Endothelial cell of umbilical vein (primary cell): ENCODE data around the gene LTA4H. TPM values are rescaled to one million over a fixed set of nuclear protein-coding genes. Genes with fewer than 3 reads are reported as not detected.

Experiments
- BruUV-seq: library from RNA; stranded (reverse); fragments of 400-500 nt; replicated peaks from 2 replicates; lab custom pipeline; 2021; lab: Mats Ljungman, UMichigan
- CTCF ChIA-PET: fragments of 300-600, 350-600 bp; sonication (Branson Sonifier 250); formaldehyde crosslinking; loops from one replicate; lab custom pipeline; 2021; ENCODE audit warnings: antibody characterized with exemption, inconsistent platforms; lab: Charles Lee
- POLR2A ChIA-PET: fragments of 300-600, 350-600 bp; sonication (Branson Sonifier 250); formaldehyde crosslinking; loops from one replicate; lab custom pipeline; 2021; ENCODE audit warnings: antibody characterized with exemption, inconsistent platforms; lab: Charles Lee
- DNase-seq: peaks from one replicate; pipeline ENCODE4 v3.0.0-alpha.2; 2011; ENCODE audit warnings: low read depth, low spot score
- FAIRE-seq: peaks from 2 replicates; lab custom pipeline; 2011; peaks lifted over from hg19 to GRCh38; lab: Jason Lieb, UNC
- H2AFZ ChIP-seq: 2 replicates; pipeline ENCODE4 v1.6.0; 2012; ENCODE audit warnings: low read depth, low read length, control low read depth, inconsistent platforms
- H3K27ac ChIP-seq: 2 replicates; pipeline ENCODE4 v1.5.1; 2011; ENCODE audit warnings: low read depth, mild to moderate bottlenecking, control low read depth, low read length, moderate library complexity; ENCODE audit not compliant: insufficient read depth
- H3K27me3 ChIP-seq, 2 experiments: 2 replicates each; pipeline versions ENCODE4 v1.6.0 to v1.6.1; 2011; ENCODE audit warnings: low read length in 2 of 2, mixed read lengths in 1 of 2; ENCODE audit not compliant: control insufficient read depth in 2 of 2, insufficient read depth in 2 of 2
- H3K36me3 ChIP-seq, 2 experiments: 2 replicates in 1 of 2; 3 replicates in 1 of 2; pipeline ENCODE4 v1.5.1; 2011; ENCODE audit warnings: low read length in 2 of 2, mild to moderate bottlenecking in 1 of 2, moderate library complexity in 1 of 2; ENCODE audit not compliant: control insufficient read depth in 2 of 2, insufficient read depth in 2 of 2; ENCODE audit errors: extremely low read depth in 1 of 2
- H3K4me1 ChIP-seq: 3 replicates; pipeline ENCODE4 v1.5.1; 2011; ENCODE audit warnings: mild to moderate bottlenecking, low read length; ENCODE audit not compliant: control insufficient read depth, insufficient read depth; ENCODE audit errors: extremely low read depth
- H3K4me2 ChIP-seq: 2 replicates; pipeline ENCODE4 v1.6.1; 2011; ENCODE audit warnings: low read length, control low read depth, mixed read lengths; ENCODE audit not compliant: insufficient read depth
- H3K4me3 ChIP-seq, 3 experiments: fragments of 200-600 bp in 1 of 3; sonication (generic), shearing (Covaris generic) in 1 of 3; replicated peaks in 1 of 3; 2 replicates each; pipeline ENCODE4 v1.5.1; 2011 to 2016; ENCODE audit warnings: control low read depth in 3 of 3, low read length in 3 of 3, mild to moderate bottlenecking in 2 of 3, inconsistent platforms in 1 of 3, low read depth in 1 of 3, moderate library complexity in 1 of 3; ENCODE audit not compliant: insufficient read depth in 1 of 3
- H3K79me2 ChIP-seq: 2 replicates; pipeline ENCODE4 v1.6.0; 2012; ENCODE audit warnings: low read length, inconsistent platforms; ENCODE audit not compliant: control insufficient read depth, insufficient read depth
- H3K9ac ChIP-seq: replicated peaks from 2 replicates; pipeline ENCODE3; 2011; ENCODE audit warnings: low read length, control low read depth; ENCODE audit not compliant: insufficient read depth; ENCODE audit errors: extremely low read depth
- H3K9me1 ChIP-seq: replicated peaks from 3 replicates; pipeline ENCODE4 v1.6.0; 2011; ENCODE audit warnings: mild to moderate bottlenecking, low read length; ENCODE audit not compliant: control insufficient read depth, insufficient read depth; ENCODE audit errors: extremely low read depth
- H3K9me3 ChIP-seq: replicated peaks from 2 replicates; pipeline ENCODE4 v1.5.1; 2012; ENCODE audit warnings: low read length, inconsistent platforms; ENCODE audit not compliant: control insufficient read depth, insufficient read depth
- H4K20me1 ChIP-seq: replicated peaks from 2 replicates; pipeline ENCODE3; 2011; ENCODE audit warnings: mild to moderate bottlenecking, low read length; ENCODE audit not compliant: control insufficient read depth, insufficient read depth; ENCODE audit errors: extremely low read depth
- EZH2 ChIP-seq: IDR thresholded peaks from 2 replicates; pipeline ENCODE4 v1.6.1; 2012; ENCODE audit warnings: borderline replicate concordance, low read depth, mild to moderate bottlenecking, moderate library complexity, low read length, inconsistent platforms; ENCODE audit not compliant: severe bottlenecking
- FOS ChIP-seq: IDR thresholded peaks from 2 replicates; pipeline ENCODE4 v1.6.1; 2011; ENCODE audit warnings: mild to moderate bottlenecking, low read length, moderate library complexity, borderline replicate concordance; ENCODE audit not compliant: insufficient read depth
- GATA2 ChIP-seq: IDR thresholded peaks from 2 replicates; pipeline ENCODE4 v1.7.0; 2011; ENCODE audit warnings: low read depth, mild to moderate bottlenecking, moderate library complexity, mixed read lengths, low read length; ENCODE audit not compliant: insufficient read length, insufficient read depth
- JUN ChIP-seq: IDR thresholded peaks from 2 replicates; pipeline ENCODE4 v1.6.1; 2011; ENCODE audit warnings: borderline replicate concordance, low read depth; ENCODE audit not compliant: insufficient read length, insufficient read depth
- MYC ChIP-seq: IDR thresholded peaks from one replicate; pipeline ENCODE4 v1.6.1; 2011; ENCODE audit warnings: mild to moderate bottlenecking, low read depth, low read length
- POLR2A ChIP-seq: IDR thresholded peaks from 2 replicates; pipeline ENCODE4 v1.6.1; 2012; ENCODE audit warnings: low read depth, mild to moderate bottlenecking, control low read depth, low read length
- POLR2AphosphoS5 ChIP-seq: IDR thresholded peaks from 2 replicates; pipeline ENCODE4 v1.6.1; 2012; ENCODE audit warnings: low read depth, mild to moderate bottlenecking, control low read depth, low read length, moderate library complexity; ENCODE audit not compliant: insufficient read depth
- dilution Hi-C: fragments of 300-500 bp; cut with MboI; formaldehyde crosslinking; loops from one replicate; pipeline ENCODE4 v1.15.0; 2019; ENCODE audit warnings: low sequenced_read_pairs; ENCODE audit not compliant: extremely low pct_ligation_motif_present
- intact Hi-C: fragments of 100-400 bp; cut with micrococcal nuclease; formaldehyde crosslinking; loops from one replicate; pipeline ENCODE4 v1.10.0; 2022
- polyA plus RNA-seq, 4 experiments: library from polyadenylated mRNA; depleted of rRNA in 3 of 4; stranded (reverse) in 3 of 4; unstranded in 1 of 4; fragments of >200 nt; gene quantifications; 2 replicates each; pipeline versions ENCODE4 v1.2.1 to v1.2.3, GENCODE V29; 2011 to 2012; ENCODE audit warnings: missing spikeins in 1 of 4
- total RNA-seq: library from RNA; stranded (reverse); gene quantifications from 2 replicates; pipeline ENCODE4 v1.2.3, GENCODE V29; 2021
- TF ChIP-seq, protein P1 (sequence below), 2 donors: IDR thresholded peaks; 1 replicate in 1 of 2; 2 replicates in 1 of 2; pipeline ENCODE4 v1.5.1; 2011; ENCODE audit warnings: low read length in 2 of 2, mild to moderate bottlenecking in 2 of 2, moderate library complexity in 2 of 2, control low read depth in 1 of 2, inconsistent platforms in 1 of 2, low read depth in 1 of 2; ENCODE audit not compliant: insufficient read depth in 1 of 2; ENCODE audit errors: extremely low read depth in 1 of 2
- TF ChIP-seq, protein P2 (sequence below): IDR thresholded peaks from 2 replicates; pipeline ENCODE4 v1.6.1; 2011; ENCODE audit not compliant: insufficient read depth, insufficient read length

Gene LTA4H
- total and polyA plus RNA-seq, 2 donors (not counting 3 experiments of a cell fraction or from before 2014, with no cell fraction given): 77.1 to 85.2 TPM

DNA sequence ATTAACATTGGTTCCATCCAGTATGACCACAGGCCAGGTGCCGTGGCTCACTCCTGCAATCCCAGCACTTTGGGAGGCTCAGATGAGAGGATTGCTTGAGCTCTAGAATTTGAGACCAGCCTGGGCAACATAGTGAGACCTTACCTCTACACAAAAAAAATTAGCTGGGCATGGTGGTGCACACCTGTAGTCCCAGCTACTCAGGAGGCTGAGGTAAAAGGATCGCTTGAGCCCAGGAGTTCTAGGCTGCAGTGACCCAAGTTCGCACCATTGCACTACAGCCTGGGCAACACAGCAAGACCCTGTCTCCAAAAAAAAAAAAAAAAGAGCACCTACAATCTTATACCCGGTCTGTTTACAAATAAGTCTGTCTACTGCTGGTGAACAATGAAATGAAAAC lies 9.9 kb downstream of the LTA4H start:
- no peak overlapping the region for H3K9ac ChIP-seq
- H3K4me1 ChIP-seq: no peaks in the 10 kb centered on the region
- TF ChIP-seq FOS (no peak), POLR2A (no peak), POLR2AphosphoS5 (no peak), EZH2 (no peak), MYC (no peak), GATA2 (no peak), JUN (no peak)
- TF ChIP-seq, protein P1, sequence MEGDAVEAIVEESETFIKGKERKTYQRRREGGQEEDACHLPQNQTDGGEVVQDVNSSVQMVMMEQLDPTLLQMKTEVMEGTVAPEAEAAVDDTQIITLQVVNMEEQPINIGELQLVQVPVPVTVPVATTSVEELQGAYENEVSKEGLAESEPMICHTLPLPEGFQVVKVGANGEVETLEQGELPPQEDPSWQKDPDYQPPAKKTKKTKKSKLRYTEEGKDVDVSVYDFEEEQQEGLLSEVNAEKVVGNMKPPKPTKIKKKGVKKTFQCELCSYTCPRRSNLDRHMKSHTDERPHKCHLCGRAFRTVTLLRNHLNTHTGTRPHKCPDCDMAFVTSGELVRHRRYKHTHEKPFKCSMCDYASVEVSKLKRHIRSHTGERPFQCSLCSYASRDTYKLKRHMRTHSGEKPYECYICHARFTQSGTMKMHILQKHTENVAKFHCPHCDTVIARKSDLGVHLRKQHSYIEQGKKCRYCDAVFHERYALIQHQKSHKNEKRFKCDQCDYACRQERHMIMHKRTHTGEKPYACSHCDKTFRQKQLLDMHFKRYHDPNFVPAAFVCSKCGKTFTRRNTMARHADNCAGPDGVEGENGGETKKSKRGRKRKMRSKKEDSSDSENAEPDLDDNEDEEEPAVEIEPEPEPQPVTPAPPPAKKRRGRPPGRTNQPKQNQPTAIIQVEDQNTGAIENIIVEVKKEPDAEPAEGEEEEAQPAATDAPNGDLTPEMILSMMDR (IDR thresholded peaks at IDR 0.05; ENCODE audit: extremely low read depth in 1 of 2, insufficient read depth in 1 of 2, low read depth in 1 of 2, low read length in 2 of 2): no peak
- TF ChIP-seq, protein P2, sequence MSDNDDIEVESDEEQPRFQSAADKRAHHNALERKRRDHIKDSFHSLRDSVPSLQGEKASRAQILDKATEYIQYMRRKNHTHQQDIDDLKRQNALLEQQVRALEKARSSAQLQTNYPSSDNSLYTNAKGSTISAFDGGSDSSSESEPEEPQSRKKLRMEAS: no peak
- POLR2A ChIA-PET: no interaction called here
- H3K9me3 ChIP-seq: no peaks in the 10 kb centered on the region
- no peak overlapping the region for H3K4me3 ChIP-seq
- no TSS peak for BruUV-seq
- no peaks in the 10 kb centered on the region for H3K27me3 ChIP-seq
- no peaks in the 10 kb centered on the region for H3K9me1 ChIP-seq
- no peak for FAIRE-seq
- no peak overlapping the region for H3K27ac ChIP-seq
- H3K4me2 ChIP-seq: no peak overlapping the region
- no peaks in the 10 kb centered on the region for H4K20me1 ChIP-seq
- intact Hi-C loops: no loop called here
- dilution Hi-C loops: no loop called here
- CTCF ChIA-PET: interaction anchor here (1.0 to 1.1 kb wide), 2 partner anchors 14 to 26 kb away, joined by 3 read pairs; no protein-coding TSS in a partner anchor
- H2AFZ ChIP-seq: no peak overlapping the region
- peaks cover 2 to 4% of the 10 kb centered on the region in 2 experiments for H3K36me3 ChIP-seq
- H3K79me2 ChIP-seq: no peaks in the 10 kb centered on the region
- DNase-seq: no peak
